Measurements from ENCODE around the gene MOV10. TPM values are rescaled to one million over a fixed set of nuclear protein-coding genes. Genes with fewer than 3 reads are reported as not detected.

MOV10 gene
- total RNA-seq, 4 donors from 2014 or later: 22.1 to 129 (median 76.9) TPM

GRCh38 chr1:112678605-112679004 is 4.1 kb downstream of the MOV10 start:
- WGBS, 2 donors (ENCODE audit: low coverage in 1 of 2): 89 to 91% methylated on average over 3 of the region's 3 CpGs
- intact Hi-C loops (cut with DNase I; ENCODE audit: low total_unique reads) (no loop called here), in situ Hi-C loops (cut with MboI; ENCODE audit: low pct_ligation_motif_present in 1 of 4, low pct_unique_long_range_greater_than_20kb in 1 of 4, low sequenced_read_pairs in 3 of 4) (no loop called here)
- no peak for DNase-seq
- H3K27ac ChIP-seq: no peak overlapping the region
- H3K4me3 ChIP-seq: no peak overlapping the region
- no peaks in the 10 kb centered on the region for H3K36me3 ChIP-seq
- no peak for TF ChIP-seq CTCF (IDR thresholded peaks at IDR 0.05)
- no peak for TF ChIP-seq EP300 (IDR thresholded peaks at IDR 0.05; ENCODE audit: low read depth)
- no peak for TF ChIP-seq POLR2AphosphoS5 (IDR thresholded peaks at IDR 0.05)
- TF ChIP-seq POLR2A (IDR thresholded peaks at IDR 0.05): no peak
- H3K4me1 ChIP-seq: peaks cover 6 to 19% (median 12%) of the 10 kb centered on the region in 4 donors
- no peaks in the 10 kb centered on the region for H3K27me3 ChIP-seq
- no peaks in the 10 kb centered on the region for H3K9me3 ChIP-seq

- TF ChIP-seq POLR2AphosphoS5 (IDR thresholded peaks at IDR 0.05) (no peak), POLR2A (IDR thresholded peaks at IDR 0.05) (no peak), EP300 (IDR thresholded peaks at IDR 0.05; ENCODE audit: low read depth) (no peak), CTCF (IDR thresholded peaks at IDR 0.05) (no peak)
- H3K36me3 ChIP-seq: peaks cover 0 to 8% (median 0%) of the 10 kb centered on the region in 4 donors
- intact Hi-C loops (cut with DNase I; ENCODE audit: low total_unique reads) (no loop called here), in situ Hi-C loops (cut with MboI; ENCODE audit: low pct_ligation_motif_present in 1 of 4, low pct_unique_long_range_greater_than_20kb in 1 of 4, low sequenced_read_pairs in 3 of 4) (no loop called here)
- H3K27ac ChIP-seq: no peak overlapping the region
- no peaks in the 10 kb centered on the region for H3K4me1 ChIP-seq
- 84 to 93% methylated on average over 5 of the region's 5 CpGs for WGBS, 2 donors (ENCODE audit: low coverage in 1 of 2)
- no peaks in the 10 kb centered on the region for H3K27me3 ChIP-seq
- no peak for DNase-seq
- no peak overlapping the region for H3K4me3 ChIP-seq
- H3K9me3 ChIP-seq: no peaks in the 10 kb centered on the region
Measured at GRCh38 chr1:112685913-112686312, 11.5 kb downstream of the MOV10 start.

GRCh38 chr1:112686417-112686816 is 12.0 kb downstream of the MOV10 start:
- in situ Hi-C loops (cut with MboI; ENCODE audit: low pct_ligation_motif_present in 1 of 4, low pct_unique_long_range_greater_than_20kb in 1 of 4, low sequenced_read_pairs in 3 of 4): no loop called here

GRCh38 chr1:112686835-112687234 is 12.4 kb downstream of the MOV10 start:
- no peak for DNase-seq
- no peak overlapping the region for H3K4me3 ChIP-seq
- WGBS, 2 donors (ENCODE audit: low coverage in 1 of 2): 92 to 100% methylated on average over 2 to 4 of the region's 4 CpGs
- H3K36me3 ChIP-seq: peaks cover 0 to 8% (median 4%) of the 10 kb centered on the region in 4 donors
- H3K27ac ChIP-seq: no peak overlapping the region
- no peaks in the 10 kb centered on the region for H3K4me1 ChIP-seq
- no peaks in the 10 kb centered on the region for H3K9me3 ChIP-seq
- in situ Hi-C loops (cut with MboI; ENCODE audit: low pct_ligation_motif_present in 1 of 4, low pct_unique_long_range_greater_than_20kb in 1 of 4, low sequenced_read_pairs in 3 of 4): no loop called here
- no peaks in the 10 kb centered on the region for H3K27me3 ChIP-seq
- intact Hi-C loops (cut with DNase I; ENCODE audit: low total_unique reads): no loop called here
- no peak for TF ChIP-seq EP300 (IDR thresholded peaks at IDR 0.05; ENCODE audit: low read depth)
- TF ChIP-seq POLR2A (IDR thresholded peaks at IDR 0.05): no peak
- no peak for TF ChIP-seq POLR2AphosphoS5 (IDR thresholded peaks at IDR 0.05)
- TF ChIP-seq CTCF (IDR thresholded peaks at IDR 0.05): no peak

More at GRCh38 chr1:112686417-112686816, 12.0 kb downstream of the MOV10 start:
- intact Hi-C loops (cut with DNase I; ENCODE audit: low total_unique reads): no loop called here
- no peak for DNase-seq
- 66 to 67% methylated on average over 1 to 3 of the region's 3 CpGs for WGBS, 2 donors (ENCODE audit: low coverage in 1 of 2)
- Histone ChIP-seq H3K4me3 (no peak overlapping the region), H3K27ac (no peak overlapping the region), H3K9me3 (no peaks in the 10 kb centered on the region), H3K27me3 (no peaks in the 10 kb centered on the region), H3K4me1 (no peaks in the 10 kb centered on the region), H3K36me3 (peaks cover 0 to 8% (median 2%) of the 10 kb centered on the region in 4 donors)
- no peak for TF ChIP-seq POLR2AphosphoS5 (IDR thresholded peaks at IDR 0.05)
- no peak for TF ChIP-seq EP300 (IDR thresholded peaks at IDR 0.05; ENCODE audit: low read depth)
- no peak for TF ChIP-seq POLR2A (IDR thresholded peaks at IDR 0.05)
- TF ChIP-seq CTCF (IDR thresholded peaks at IDR 0.05): no peak

Measured in transverse colon (tissue), 4 donors.